HG03565 (cell line): Measurements from ENCODE around the gene PPP2R2B.
"Not testable (repeated sequence)": the region's sequence is repeated elsewhere in the genome, so short reads cannot be mapped to it uniquely, and the experiment has no call there.

Source experiments
- ATAC-seq: cut with Tn5 transposase; IDR thresholded peaks from one replicate; pipeline ENCODE4 v1.9.1; 2021; ENCODE audit warnings: mild to moderate bottlenecking, moderate library complexity; ENCODE audit not compliant: unreplicated experiment

The PPP2R2B gene

DNA sequence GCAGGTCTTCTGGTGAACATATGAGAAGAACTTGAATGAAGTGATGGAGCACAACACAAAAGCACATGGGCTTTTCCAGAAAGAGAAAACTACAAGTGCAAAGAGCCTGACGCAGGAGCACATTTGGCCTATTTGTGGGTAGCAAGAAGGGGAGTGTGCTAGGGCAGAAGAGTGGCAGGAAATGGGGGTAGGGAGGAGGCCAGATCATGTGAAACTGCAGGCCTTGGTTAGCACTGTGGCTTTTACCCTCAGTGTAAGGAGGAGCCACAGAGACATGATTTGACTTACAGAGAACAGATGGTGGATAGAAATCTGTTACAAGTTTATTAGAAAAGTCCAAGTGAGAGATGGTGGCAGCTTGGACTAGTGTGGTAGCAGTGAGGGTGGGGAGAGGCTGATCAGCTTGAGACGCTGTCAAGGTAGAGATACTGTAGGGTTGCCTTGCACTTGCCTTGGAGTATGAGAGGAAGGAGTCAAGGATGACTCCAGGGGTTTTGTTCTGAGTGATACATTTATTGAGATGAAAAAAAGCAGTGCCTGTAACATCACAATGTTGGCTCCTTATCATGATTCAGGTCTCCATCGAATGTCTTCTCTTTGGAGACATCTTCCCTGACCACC, 126.7 kb downstream of the PPP2R2B start:
- ATAC-seq, result peak; percentile 98

DNA sequence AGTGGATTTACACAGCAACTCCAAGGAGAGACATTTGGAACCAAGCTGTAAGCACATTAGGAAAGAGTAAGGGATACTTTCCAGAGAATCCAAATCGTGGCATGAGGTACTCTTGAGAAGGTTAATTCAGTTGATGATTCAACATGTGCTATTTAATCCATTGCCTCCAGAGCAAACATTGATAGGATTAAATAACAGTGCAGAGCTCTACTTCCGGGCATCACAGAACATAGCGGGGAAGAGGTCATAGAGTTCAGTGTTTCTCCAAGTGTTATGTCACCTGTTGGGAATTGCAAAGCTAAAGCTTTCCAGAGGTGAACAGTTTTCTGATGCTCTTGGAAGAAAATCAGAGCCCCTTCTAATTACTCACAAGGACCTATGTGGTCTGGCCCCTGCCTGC, 127.5 kb downstream of the PPP2R2B start:
- ATAC-seq, result no peak

DNA sequence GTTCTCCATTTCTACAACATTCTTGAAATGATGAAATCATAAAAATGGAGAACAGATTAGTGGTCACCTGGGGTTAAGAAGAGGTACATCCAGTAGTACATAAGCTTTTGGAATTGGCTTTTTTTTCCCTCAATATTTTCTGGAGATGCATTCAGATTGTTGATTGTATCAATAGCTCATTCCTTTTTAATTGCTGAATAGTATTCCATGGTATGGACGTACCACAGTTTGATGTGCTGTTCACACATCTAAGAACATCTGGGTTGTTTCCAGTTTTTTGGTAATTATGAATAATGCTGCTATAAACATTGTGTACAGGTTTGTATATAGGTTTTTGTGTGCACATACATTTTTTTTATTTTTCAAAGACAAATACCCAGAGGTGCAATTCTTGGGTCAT, 130.0 kb downstream of the PPP2R2B start:
- ATAC-seq, result no peak

GRCh38 chr5:146745931-146746577, 132.5 kb downstream of the PPP2R2B start:
- ATAC-seq, result no peak

DNA sequence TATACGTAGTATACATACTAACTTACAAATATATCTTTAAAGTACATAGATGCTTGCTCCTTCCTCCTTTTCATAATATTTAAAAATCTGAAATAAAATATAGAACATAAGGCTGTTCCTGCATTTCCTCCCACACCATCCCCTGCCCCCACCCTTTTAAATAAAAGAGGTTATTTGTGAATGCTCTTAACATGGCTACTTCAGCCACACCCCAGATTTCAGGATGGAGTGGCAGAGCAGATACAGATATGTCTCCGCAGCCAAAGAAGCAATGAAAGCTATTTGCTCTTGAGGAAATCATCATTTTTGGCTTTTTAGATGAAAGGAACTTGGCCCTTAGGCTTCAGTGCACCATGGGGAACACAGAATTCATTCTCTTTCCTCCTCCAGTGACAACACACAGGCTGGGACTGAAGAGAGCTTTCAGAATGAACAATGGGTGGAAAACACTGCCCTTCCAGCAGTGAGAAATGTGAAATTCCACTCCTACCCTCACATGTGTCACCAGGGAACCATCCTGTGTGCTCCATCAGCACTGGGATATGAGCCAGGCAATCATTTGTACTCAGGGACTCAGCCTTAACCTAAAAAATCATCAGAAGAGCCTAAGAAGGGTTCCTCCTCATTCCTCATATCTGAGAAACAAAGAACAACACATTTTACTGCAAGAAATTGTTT, 134.3 kb downstream of the PPP2R2B start:
- no peak for ATAC-seq

DNA sequence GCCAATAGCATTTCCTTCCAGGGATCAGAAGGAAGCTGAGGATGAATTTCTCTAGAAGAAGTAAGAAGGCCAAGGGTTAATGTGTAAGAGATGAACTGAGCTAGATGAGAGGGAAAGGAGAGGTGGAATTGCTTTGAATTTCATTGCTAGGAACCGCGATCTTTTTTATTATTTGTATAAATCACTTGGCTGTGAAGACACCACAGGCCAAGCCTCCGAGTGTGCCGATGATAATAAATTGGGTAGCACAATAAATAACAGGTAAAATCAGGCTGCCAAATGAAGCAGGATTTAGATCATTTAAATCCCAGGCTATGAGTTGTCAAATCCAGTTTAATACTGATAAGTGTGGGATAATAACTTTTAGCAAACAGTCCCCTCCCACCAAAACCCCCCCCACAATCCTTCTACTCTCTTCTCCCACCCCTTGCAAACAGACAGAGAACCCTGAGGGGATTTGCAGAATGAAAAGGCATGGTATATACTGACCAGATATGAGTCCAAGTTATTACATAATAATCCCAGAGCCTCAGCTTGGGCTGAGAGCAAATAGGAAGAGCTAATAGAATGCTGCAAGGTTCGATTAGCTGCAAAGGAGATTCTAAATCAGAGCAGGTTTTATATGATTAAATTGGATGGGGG, 143.5 kb downstream of the PPP2R2B start:
- ATAC-seq, result no peak

DNA sequence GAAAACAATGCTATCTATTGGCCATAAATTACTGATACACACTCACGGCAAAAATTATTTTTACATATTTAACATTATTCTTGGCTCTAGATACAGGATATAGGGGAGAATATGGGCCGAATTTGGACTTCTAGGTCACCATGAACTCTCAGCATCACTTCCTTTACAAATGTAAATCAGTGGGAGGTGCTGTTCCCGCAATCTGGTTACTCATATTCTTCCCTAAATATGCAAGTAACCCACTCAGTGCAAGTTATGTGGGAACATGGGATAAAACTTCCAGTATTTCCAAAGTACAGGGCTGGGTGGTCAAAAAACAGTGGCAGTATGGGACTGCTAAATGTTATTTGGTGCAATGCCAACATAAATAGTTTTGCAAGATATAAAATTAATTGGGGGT, 145.6 kb downstream of the PPP2R2B start:
- no peak for ATAC-seq

DNA sequence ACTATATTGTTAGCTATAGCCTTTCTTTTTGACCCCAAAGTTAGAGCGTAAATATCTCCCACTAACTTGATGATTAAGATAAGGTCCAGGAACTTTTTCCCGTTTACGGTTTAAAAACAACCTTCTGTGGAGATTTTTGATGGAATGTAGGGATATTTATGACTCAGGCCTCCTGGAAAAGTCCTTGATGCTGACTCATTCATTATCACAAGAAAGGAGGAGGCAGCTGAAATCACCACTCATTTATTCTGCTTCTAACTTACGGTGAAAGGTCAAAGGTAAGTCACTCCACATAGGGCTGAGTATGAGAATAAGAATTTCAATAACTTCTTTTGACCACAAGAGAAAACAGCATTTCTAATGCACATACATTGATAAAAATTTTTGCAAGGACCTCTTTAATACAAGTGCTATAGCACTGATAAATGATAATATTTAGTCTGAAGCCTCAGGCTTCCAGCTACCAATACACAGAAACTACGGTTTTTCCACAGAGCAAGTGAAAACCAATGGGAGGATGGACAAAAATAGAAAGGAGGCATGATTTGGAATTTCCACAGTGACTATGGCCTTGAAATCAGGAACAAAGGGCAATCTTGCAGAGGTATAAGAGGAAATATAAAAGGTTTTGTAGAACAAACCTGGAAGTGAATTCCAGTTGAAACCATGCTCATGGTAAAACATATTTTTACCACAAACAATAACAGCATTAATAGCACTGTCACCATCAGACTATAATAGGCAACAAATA, 146.5 kb downstream of the PPP2R2B start:
- no peak for ATAC-seq

- not testable (repeated sequence) for ATAC-seq
Observed at GRCh38 chr5:146728746-146729145, 149.8 kb downstream of the PPP2R2B start.

DNA sequence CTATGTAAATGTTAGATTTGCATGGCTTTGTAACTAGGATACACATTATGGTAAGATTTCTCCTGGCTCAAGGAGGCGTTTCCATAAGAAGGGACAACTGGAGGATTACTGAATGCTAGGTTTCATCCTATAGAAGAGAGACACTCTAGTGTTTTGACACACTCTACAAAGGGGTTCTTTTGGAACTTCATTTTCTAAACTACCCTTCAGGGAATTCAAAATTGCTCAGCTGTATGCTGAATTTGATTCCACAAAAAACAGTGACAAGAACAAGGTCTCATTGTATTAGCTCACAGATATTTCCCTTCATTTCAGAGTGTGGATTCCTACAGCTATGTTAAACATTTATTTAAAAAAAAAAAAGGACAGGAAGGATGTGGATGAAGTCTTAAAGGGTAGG, 151.7 kb downstream of the PPP2R2B start:
- ATAC-seq, result no peak

DNA sequence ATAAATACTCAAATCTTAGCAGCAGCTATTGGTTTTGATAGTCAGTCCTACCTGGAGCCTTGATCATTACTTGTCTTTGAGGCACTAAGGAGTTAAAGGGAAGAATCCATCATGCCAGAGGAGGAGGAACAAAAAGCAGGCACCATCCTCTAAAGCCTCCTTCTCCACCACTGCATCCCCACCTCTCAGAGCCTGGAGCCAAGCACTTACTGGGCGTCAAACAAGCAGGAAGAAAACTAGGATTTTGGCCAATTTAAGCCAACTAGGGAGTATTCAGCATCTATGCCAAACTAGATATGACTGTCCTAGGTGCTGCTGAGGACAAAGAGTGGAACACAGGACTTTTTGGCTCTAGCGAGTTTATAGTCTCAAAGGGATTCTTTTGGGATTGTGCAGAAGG, 152.5 kb downstream of the PPP2R2B start:
- no peak for ATAC-seq

DNA sequence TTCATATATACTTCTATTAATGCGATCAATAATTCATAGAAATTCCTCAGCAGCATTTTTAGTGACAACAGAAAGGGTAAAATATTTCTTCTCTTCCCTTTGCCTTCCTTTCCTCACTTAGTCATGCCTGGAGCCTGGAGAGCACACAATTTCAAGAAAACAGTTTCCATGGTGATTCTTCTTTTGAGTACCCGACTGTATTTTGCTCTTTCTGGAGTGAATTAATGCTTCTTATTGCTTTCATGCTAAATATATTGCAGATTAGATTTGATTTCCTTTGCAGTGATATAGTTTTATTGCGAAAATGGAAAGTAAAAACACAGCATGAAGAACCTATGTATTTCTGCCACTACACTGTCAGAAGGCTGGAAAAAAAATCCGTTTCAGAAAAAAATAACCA, 153.5 kb downstream of the PPP2R2B start:
- ATAC-seq, result no peak

DNA sequence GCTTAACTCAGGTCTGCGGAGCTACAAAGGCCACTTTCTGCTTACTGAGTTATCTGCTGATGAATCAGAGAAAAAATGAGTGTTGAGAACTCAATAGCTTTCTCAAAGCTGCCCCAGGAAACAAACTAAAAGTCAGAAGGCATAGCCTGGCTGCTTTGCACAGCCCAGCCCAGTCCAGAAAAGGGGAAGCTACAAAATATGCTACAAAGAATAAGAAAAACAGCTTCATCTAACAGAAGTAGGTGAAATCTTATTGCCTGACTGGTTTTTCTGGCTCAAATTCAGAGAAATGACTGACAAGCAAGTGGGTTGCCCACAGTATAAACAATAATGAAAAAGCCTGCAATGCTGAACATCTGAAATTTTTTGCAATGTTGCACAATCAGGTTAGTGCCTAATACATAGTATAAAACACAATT, 156.2 kb downstream of the PPP2R2B start:
- ATAC-seq, result no peak

GRCh38 chr5:146721073-146721815, 157.3 kb downstream of the PPP2R2B start:
- ATAC-seq, result no peak

DNA sequence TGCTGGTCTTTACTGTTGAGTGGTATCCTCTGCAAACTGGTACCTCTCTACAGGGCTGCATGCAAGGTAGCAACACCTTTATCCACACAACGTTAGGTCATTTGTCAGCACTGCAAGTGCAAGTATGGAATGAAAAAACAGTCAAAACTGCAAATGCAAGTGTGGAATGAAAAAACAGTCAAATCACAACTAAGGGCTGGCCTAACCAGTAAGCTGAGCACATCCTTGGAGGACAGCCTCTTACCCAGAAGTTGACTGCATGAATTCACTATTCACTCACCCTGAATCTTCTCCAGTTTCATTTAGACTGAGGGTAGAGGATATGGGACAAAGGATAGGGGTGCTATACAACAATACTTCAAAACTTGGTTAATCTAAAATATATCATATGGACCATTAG, 158.4 kb downstream of the PPP2R2B start:
- no peak for ATAC-seq

GRCh38 chr5:146719179-146719578, 159.4 kb downstream of the PPP2R2B start:
- ATAC-seq, result no peak

DNA sequence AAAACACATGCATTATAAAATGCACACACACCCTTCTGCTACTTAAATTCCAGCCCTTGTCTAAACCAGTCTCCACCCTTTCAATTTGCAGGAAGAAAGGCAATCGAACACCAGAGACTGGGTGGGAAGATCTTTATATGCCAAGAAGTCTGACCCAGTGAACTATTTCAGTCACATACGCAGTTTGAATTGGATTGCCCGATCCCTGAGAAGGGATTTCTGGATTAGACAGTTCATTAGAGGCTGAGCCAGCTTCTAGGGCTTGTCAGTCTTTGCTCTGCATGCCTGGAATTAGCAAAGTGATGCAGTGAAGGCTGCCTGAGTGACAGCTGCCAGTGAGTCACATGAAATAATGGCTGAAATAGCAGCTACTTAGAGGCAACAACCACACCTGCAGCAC, 159.9 kb downstream of the PPP2R2B start:
- no peak for ATAC-seq

- ATAC-seq, result no peak
Observed at GRCh38 chr5:146717951-146718350, 160.6 kb downstream of the PPP2R2B start.

GRCh38 chr5:146716636-146717035, 161.9 kb downstream of the PPP2R2B start:
- ATAC-seq, result no peak

DNA sequence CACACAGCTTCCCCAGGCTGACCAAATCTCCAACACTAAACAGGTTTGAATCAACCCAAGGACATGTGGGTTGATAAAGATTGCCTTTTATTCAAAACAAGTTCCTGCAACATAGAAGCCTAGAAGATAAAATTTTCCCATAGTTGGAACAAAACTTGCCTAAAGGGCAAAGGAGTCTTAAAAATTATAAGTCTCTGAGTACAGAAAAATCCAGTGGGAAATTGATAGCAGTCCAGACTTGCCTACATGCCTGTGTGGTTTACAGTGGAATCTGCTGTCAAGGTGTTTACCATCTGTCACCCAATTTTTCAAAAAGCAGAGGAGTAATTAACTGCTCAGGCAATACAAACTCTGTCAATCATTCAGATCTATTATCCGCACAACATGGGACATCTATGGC, 168.2 kb downstream of the PPP2R2B start:
- no peak for ATAC-seq
